ENCODE results near the gene AGRN.
"Not testable (repeated sequence)": the region's sequence is repeated elsewhere in the genome, so short reads cannot be mapped to it uniquely, and the experiment has no call there.

AGRN gene

DNA sequence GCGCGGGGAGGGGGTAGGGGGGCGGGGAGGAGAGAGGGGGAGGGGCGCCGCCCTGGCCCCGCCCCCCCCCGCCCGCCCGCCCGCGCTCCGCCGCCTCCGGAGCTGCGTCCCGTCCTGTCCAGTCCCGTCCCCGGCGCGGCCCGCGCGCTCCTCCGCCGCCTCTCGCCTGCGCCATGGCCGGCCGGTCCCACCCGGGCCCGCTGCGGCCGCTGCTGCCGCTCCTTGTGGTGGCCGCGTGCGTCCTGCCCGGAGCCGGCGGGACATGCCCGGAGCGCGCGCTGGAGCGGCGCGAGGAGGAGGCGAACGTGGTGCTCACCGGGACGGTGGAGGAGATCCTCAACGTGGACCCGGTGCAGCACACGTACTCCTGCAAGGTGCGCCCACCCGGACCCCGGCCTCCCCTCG lies at the start of gene AGRN:
Gene AGRN (plus strand): TSS at position 121 of the 405 bp plus-strand sequence. CDS start 53 bp downstream, at position 174.
- in situ Hi-C loops (cut with HindIII; ENCODE audit: low pct_ligation_motif_present, low pct_unique_long_range_greater_than_20kb, low sequenced_read_pairs): no loop called here
- DNase-seq: no peak

DNA sequence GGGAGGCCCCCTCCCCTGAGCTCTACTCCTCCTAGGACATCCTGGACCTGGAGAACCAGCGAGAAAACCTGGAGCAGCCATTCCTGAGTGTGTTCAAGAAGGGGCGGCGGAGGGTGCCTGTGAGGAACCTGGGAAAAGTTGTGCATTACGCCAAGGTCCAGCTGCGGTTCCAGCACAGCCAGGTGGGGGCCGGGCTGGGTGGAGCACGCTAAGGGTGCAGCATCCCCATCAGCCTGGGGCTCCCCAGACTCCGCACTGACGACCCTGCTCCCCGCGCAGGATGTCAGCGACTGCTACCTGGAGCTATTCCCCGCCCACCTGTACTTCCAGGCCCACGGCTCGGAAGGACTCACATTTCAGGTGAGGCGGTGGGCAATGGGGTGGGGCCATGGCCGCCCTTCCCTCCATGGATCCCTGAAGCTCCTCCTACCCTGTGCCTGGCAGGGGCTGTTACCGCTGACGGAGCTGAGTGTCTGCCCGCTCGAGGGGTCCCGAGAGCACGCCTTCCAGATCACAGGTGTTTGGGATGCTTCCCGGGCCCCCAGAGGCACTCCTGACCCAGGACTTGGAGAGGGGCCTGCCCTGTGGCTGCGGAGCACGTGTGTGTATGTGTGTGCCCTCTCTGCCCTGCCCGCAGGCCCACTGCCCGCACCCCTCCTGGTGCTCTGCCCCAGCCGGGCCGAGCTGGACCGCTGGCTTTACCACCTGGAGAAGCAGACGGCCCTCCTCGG lies 49.5 kb upstream of the AGRN start:
- in situ Hi-C loops (cut with HindIII; ENCODE audit: low pct_ligation_motif_present, low pct_unique_long_range_greater_than_20kb, low sequenced_read_pairs): no loop called here
- no peak for DNase-seq

DNA sequence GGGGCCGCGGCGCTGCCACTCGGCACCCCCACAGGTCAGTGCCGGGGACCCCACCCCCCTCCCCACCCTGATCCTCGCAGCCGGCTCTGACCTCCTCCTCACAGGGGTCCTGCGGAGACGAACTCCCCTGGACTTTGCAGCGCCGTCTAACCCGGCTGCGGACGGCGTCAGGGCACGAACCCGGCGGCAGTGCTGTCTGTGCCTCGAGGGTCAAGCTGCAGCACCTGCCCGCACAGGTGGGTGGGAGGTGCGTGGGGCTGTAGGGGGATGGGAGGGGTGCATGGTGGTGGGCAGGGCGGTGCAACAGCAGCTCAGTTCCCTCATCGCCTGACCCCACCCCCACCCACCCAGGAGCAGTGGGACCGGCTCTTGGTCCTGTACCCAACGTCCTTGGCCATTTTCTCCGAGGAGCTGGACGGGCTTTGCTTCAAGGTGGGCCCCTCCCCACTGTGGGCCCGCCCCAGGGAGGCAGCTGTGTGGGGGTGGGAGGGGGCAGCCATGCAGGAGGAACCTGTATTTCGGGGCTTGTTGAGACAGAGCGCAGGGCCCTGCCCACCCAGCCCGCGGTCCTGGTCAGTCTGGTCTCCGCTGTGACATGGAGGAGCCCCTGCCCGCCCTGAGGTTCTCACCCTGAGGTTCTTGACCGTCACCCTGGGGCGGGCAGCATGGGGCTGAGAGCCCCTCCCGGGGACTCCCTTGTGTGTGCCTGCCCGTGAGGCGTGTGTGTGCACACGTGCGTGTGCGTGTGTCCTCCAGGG lies 48.8 kb upstream of the AGRN start:
- DNase-seq: no peak
- in situ Hi-C loops (cut with HindIII; ENCODE audit: low pct_ligation_motif_present, low pct_unique_long_range_greater_than_20kb, low sequenced_read_pairs): no loop called here

- no peak for DNase-seq
- in situ Hi-C loops (cut with HindIII; ENCODE audit: low pct_ligation_motif_present, low pct_unique_long_range_greater_than_20kb, low sequenced_read_pairs): no loop called here
Measured at GRCh38 chr1:971751-972506, 48.0 kb upstream of the AGRN start.

DNA sequence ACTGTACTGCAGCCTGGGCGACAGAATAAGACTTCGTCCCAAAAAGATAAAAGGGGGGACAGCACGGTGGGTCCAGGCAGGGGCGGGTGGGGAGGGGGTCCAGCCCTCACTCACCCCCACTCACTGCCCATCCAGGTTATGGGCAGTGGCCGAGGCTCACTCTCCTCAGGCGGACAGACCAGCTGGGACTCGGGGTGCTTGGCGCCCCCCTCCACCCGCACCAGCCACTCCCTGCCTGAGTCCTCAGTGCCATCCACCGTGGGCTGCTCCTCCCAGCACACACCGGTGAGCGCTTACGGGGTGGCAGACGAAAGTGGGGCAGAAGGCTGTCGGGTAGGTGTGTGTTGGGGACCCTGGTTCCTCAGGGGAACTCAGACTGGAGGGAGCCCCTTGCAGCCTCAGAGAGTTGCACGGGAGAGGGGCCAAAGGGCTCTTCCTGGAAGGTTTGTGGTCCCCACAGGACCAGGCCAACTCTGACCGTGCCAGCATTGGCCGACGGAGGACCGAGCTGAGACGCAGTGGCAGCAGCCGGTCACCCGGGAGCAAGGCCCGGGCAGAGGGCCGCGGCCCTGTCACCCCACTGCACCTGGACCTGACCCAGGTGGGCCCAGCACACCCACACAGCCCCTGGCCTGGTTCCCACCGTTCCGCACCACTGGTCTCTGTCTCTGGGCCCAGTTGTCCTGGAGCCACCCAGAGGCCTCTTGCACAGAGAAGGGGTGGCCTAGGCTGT lies 47.0 kb upstream of the AGRN start:
- in situ Hi-C loops (cut with HindIII; ENCODE audit: low pct_ligation_motif_present, low pct_unique_long_range_greater_than_20kb, low sequenced_read_pairs): no loop called here
- DNase-seq: no peak

DNA sequence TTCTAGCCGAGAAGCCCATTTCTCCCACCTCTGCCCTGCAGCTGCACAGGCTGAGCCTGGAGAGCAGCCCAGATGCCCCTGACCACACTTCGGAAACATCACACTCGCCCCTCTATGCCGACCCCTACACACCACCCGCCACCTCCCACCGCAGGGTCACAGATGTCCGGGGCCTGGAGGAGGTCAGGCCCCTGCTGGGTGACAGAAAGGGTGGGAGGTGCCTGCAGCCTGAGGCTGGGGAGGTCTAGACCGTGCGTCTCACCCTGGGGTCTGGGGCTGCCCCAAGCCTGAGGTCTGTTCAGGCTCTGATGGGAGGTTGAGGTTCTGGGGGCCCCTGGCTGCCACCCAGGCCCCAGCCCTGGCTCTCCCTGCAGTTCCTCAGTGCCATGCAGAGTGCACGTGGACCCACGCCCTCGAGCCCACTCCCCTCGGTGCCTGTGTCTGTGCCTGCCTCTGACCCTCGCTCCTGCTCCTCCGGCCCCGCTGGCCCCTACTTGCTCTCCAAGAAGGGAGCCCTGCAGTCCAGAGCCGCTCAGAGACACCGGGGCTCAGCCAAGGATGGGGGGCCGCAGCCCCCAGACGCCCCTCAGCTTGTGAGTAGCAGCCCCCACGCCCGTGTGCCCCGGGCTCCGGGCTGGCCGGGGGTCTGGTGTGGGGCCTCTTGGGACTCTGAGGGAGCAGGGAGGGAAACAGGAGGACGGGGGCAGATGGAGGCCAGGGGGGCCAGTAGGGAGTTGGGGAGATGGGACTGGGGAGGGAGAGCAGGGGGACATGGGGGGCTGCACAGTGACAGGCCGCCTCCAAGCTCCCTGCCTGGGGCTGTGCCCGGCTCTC lies 46.2 kb upstream of the AGRN start:
- in situ Hi-C loops (cut with HindIII; ENCODE audit: low pct_ligation_motif_present, low pct_unique_long_range_greater_than_20kb, low sequenced_read_pairs): no loop called here
- DNase-seq: no peak

DNA sequence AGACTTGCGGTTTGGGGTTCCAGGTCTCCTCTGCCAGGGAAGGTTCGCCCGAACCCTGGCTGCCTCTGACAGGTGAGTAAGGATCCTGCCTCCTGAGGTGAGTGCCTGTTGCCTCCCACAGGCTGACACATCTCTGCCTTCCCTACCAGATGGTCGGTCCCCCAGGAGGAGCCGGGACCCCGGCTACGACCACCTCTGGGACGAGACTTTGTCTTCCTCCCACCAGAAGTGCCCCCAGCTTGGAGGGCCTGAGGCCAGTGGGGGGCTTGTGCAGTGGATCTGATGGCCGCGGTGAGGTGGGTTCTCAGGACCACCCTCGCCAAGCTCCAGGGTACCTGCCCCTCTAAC lies 45.7 kb upstream of the AGRN start:
- in situ Hi-C loops (cut with HindIII; ENCODE audit: low pct_ligation_motif_present, low pct_unique_long_range_greater_than_20kb, low sequenced_read_pairs): no loop called here

DNA sequence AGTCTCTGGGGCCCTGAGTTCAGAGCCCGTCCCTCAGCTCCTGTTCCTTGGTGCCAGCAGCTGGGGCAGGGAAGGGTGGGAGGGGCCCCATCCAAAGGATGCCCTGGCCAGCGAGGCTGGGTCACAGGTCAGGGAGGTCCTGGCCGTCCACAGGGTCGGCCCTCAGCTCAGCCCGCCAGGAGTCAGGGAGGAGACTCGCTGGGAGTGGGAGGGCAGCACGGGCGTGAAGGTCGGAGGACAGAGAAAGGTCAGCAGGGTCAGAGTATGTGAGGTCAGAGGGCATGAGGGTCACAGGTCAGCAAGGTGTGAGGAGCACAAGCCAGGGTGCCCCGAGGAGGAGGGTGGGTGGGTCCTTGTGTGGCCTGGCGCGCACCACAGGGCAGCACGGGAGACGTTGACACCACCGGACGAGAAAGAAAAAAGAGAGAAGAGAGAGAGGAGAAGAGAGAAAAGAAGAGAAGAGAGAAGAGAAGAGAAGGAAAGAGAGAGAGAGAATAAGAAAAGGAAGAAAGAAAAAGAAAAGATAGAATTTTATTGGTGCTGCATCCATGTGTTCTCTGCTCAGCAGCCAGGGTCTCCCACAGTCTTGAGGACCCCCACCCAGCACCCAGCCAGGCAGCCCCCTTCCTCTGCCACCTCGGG lies 45.1 kb upstream of the AGRN start:
- in situ Hi-C loops (cut with HindIII; ENCODE audit: low pct_ligation_motif_present, low pct_unique_long_range_greater_than_20kb, low sequenced_read_pairs): no loop called here
- no peak for DNase-seq

More for the DNA sequence above, 45.7 kb upstream of the AGRN start:
- no peak for DNase-seq

- in situ Hi-C loops (cut with HindIII; ENCODE audit: low pct_ligation_motif_present, low pct_unique_long_range_greater_than_20kb, low sequenced_read_pairs): no loop called here
- no peak for DNase-seq
Measured at GRCh38 chr1:975365-975764, 44.6 kb upstream of the AGRN start.

GRCh38 chr1:975896-976683 lies 43.8 kb upstream of the AGRN start:
- in situ Hi-C loops (cut with HindIII; ENCODE audit: low pct_ligation_motif_present, low pct_unique_long_range_greater_than_20kb, low sequenced_read_pairs): no loop called here
- peak; percentile 84 for DNase-seq

- DNase-seq; in situ Hi-C loops (cut with HindIII; ENCODE audit: low pct_ligation_motif_present, low pct_unique_long_range_greater_than_20kb, low sequenced_read_pairs): not testable (repeated sequence)
Measured at GRCh38 chr1:976791-977190, 43.1 kb upstream of the AGRN start.

DNA sequence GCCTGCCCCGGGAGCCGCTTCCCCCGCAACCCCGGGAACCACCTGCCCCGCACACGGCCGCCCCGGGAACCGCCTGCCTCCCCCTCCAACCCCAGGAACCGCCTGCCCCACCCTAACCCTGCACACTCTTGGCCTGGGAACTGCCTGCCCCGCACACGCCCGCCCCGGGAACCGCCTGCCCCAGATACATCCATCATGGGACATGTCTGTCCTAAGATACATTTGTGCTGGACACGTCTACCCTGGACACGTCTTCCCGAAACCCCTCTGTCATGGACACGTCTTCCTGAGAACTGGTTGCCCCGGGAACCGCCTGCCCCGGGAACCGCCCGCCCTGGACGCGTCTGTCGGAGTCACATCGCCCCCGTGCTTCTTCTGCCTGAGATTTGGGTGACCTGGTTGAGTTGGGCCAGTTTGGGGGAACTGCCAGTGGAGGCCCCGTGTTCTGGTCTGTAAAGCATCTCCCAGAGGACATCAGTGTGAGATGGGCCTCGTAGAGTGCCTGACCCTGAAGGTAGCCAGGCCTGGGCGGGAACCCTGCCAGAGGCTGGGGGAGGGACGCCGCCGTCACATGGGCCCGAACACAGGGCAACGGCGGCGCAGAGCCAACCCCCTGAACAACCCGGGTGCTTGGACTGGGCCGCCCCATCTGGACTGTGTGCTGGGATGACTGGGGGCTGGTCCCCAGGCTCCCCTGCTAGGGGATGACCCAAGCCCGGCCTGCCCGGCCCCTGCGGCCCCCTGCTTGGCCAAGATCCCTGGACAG lies 41.7 kb upstream of the AGRN start:
- in situ Hi-C loops (cut with HindIII; ENCODE audit: low pct_ligation_motif_present, low pct_unique_long_range_greater_than_20kb, low sequenced_read_pairs): no loop called here
- no peak for DNase-seq

GRCh38 chr1:978835-979743 lies 40.8 kb upstream of the AGRN start:
- in situ Hi-C loops (cut with HindIII; ENCODE audit: low pct_ligation_motif_present, low pct_unique_long_range_greater_than_20kb, low sequenced_read_pairs): no loop called here
- no peak for DNase-seq

DNA sequence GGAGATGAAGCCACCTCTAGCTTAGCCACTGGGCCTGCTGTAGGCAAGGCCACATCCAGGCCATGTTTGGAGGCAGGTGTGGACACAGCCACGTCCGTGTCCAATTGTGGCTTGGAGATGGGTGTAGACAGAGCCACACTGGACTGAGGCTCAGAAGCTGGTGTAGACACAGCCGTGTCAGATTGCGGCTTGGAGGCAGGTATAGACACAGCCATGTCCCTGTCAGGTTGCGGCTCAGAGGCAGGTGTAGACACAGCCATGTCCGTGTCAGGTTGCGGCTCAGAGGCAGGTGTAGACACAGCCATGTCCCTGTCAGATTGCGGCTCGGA lies 40.2 kb upstream of the AGRN start:
- in situ Hi-C loops (cut with HindIII; ENCODE audit: low pct_ligation_motif_present, low pct_unique_long_range_greater_than_20kb, low sequenced_read_pairs): no loop called here
- no peak for DNase-seq

DNA sequence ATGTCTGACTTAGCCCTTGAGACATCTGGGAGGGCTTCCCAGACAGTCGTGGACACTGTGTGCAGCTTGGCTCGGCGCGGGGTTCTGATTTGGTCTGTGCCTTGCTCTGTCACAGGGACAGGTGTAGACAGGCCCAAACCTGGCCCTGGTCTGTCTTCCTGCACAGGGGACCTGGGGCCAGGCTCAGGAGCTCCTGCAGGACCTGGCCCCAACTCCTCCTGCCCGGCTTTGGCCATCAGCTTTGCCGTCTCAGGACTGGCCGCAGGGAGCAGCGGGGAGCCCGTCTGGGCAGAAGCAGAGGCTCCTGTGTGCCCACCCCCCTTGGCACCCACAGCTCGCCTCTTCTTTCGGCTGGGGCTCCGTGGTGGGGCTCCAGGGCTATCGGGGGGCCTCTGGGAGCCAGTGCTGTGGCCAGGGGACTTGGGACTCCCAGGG lies 39.8 kb upstream of the AGRN start:
- in situ Hi-C loops (cut with HindIII; ENCODE audit: low pct_ligation_motif_present, low pct_unique_long_range_greater_than_20kb, low sequenced_read_pairs): no loop called here
- DNase-seq: no peak
